ENCODE measurements around the gene DLGAP1.
"Not testable (repeated sequence)": the region's sequence is repeated elsewhere in the genome, so short reads cannot be mapped to it uniquely, and the experiment has no call there.

The DLGAP1 gene

GRCh38 chr18:3652380-3653262 is 802.5 kb downstream of the DLGAP1 start:
- no peaks in the 10 kb centered on the region for H3K9me3 ChIP-seq (replicated peaks; ENCODE audit: low read length)
- H3K4me3 ChIP-seq (ENCODE audit: low read length) = no peak overlapping the region

DNA sequence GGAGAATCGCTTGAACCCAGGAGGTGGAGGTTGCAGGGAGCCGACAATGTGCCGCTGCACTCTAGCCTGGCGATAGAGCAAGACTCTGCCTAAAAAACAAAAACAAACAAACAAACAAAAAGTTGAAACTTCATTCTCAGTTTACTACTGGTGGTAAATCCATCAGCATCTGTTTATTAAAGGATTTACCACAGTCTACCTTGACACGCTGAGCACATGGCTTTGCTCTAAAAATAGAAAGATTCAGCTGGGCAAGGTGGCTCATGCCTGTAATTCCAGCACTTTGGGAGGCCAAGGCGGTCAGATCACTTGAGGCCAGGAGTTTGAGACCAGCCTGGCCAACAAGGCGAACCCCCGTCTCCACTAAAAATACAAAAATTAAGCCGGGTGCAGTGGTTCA is 803.8 kb downstream of the DLGAP1 start:
- no peaks in the 10 kb centered on the region for H3K9me3 ChIP-seq (replicated peaks; ENCODE audit: low read length)

More at GRCh38 chr18:3652380-3653262, 802.5 kb downstream of the DLGAP1 start:
- no peaks in the 10 kb centered on the region for H3K27me3 ChIP-seq (ENCODE audit: control insufficient read depth, insufficient read depth, low read length)
- H3K4me1 ChIP-seq (ENCODE audit: control insufficient read depth, insufficient read depth, low read length) = peaks cover 41% of the 10 kb centered on the region
- H3K36me3 ChIP-seq (ENCODE audit: insufficient read depth, low read length) = no peaks in the 10 kb centered on the region
- H3K9ac ChIP-seq (ENCODE audit: low read depth, low read length) = peak overlapping the region; percentile 18
- peak overlapping the region; percentile 21 for H3K4me2 ChIP-seq (ENCODE audit: low read length)

GRCh38 chr18:3650521-3651042 is 804.5 kb downstream of the DLGAP1 start:
- not testable (repeated sequence) for H3K36me3 ChIP-seq (ENCODE audit: insufficient read depth, low read length)
- peaks cover 41% of the 10 kb centered on the region for H3K4me1 ChIP-seq (ENCODE audit: control insufficient read depth, insufficient read depth, low read length)

More for the DNA sequence above, 803.8 kb downstream of the DLGAP1 start:
- no peak overlapping the region for H3K4me2 ChIP-seq (ENCODE audit: low read length)
- H3K4me3 ChIP-seq (ENCODE audit: low read length) = no peak overlapping the region
- no peaks in the 10 kb centered on the region for H3K36me3 ChIP-seq (ENCODE audit: insufficient read depth, low read length)
- H3K27me3 ChIP-seq (ENCODE audit: control insufficient read depth, insufficient read depth, low read length) = no peaks in the 10 kb centered on the region
- H3K4me1 ChIP-seq (ENCODE audit: control insufficient read depth, insufficient read depth, low read length) = peaks cover 41% of the 10 kb centered on the region
- no peak overlapping the region for H3K9ac ChIP-seq (ENCODE audit: low read depth, low read length)

GRCh38 chr18:3649633-3650426 is 805.3 kb downstream of the DLGAP1 start:
- Histone ChIP-seq H3K36me3 (ENCODE audit: insufficient read depth, low read length) (no peaks in the 10 kb centered on the region), H3K9ac (ENCODE audit: low read depth, low read length) (peak overlapping the region; percentile 25), H3K4me3 (ENCODE audit: low read length) (no peak overlapping the region), H3K9me3 (replicated peaks; ENCODE audit: low read length) (no peaks in the 10 kb centered on the region), H3K4me1 (ENCODE audit: control insufficient read depth, insufficient read depth, low read length) (peaks cover 41% of the 10 kb centered on the region), H3K4me2 (ENCODE audit: low read length) (peak overlapping the region; percentile 51), H3K27me3 (ENCODE audit: control insufficient read depth, insufficient read depth, low read length) (no peaks in the 10 kb centered on the region)

More at GRCh38 chr18:3650521-3651042, 804.5 kb downstream of the DLGAP1 start:
- not testable (repeated sequence) for H3K27me3 ChIP-seq (ENCODE audit: control insufficient read depth, insufficient read depth, low read length); H3K4me3 ChIP-seq (ENCODE audit: low read length); H3K9me3 ChIP-seq (replicated peaks; ENCODE audit: low read length)
- peak overlapping the region; percentile 51 for H3K4me2 ChIP-seq (ENCODE audit: low read length)
- H3K9ac ChIP-seq (ENCODE audit: low read depth, low read length) = peak overlapping the region; percentile 25

DNA sequence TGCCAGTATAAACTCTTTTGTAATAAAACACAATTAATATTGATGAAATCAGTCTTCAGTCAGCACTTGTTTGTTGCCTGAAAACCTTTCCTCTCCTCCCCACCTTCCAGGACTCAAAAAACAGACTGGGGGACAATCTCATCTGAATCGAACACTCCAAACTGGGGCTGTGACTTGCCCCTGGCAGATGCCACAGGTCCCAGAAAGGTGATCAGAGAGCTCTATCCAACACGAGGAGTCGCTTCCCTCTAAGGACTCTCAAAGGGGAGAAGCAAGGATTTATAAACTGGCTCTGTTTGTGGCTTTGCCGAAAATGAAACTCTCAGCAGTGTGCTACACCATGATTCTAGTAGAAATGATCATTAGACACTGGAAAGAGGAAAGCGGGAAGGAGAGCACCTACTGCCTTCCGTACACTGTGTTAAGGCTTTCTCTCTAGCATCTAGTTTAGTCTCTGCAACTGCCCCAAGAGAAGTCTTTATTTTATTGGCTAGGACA is 805.9 kb downstream of the DLGAP1 start:
- no peaks in the 10 kb centered on the region for H3K36me3 ChIP-seq (ENCODE audit: insufficient read depth, low read length)
- H3K9me3 ChIP-seq (replicated peaks; ENCODE audit: low read length) = no peaks in the 10 kb centered on the region

DNA sequence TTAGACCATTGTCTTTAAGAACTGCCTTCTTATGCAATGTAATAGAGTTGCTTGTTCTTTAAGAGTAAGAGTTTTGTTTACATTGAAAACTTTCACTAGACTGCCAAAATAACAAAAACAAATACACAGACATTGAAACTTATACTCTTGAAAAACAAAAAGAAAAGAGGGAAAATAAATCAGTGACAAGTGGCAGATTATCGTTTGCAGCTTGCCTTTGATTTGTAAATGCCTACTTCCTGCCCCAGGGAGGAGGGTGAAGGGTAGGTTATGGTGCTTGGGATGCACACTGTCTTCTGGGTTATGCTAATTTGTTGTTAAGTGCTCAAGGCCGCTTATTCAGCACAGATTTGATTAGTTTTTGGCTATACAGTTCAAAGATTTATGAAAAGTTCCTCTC is 806.5 kb downstream of the DLGAP1 start:
- no peaks in the 10 kb centered on the region for H3K36me3 ChIP-seq (ENCODE audit: insufficient read depth, low read length)
- H3K9ac ChIP-seq (ENCODE audit: low read depth, low read length) = no peak overlapping the region
- no peak overlapping the region for H3K4me3 ChIP-seq (ENCODE audit: low read length)
- no peaks in the 10 kb centered on the region for H3K9me3 ChIP-seq (replicated peaks; ENCODE audit: low read length)
- H3K4me2 ChIP-seq (ENCODE audit: low read length) = peak overlapping the region; percentile 51
- H3K27me3 ChIP-seq (ENCODE audit: control insufficient read depth, insufficient read depth, low read length) = no peaks in the 10 kb centered on the region
- H3K4me1 ChIP-seq (ENCODE audit: control insufficient read depth, insufficient read depth, low read length) = peaks cover 41% of the 10 kb centered on the region

More for the DNA sequence above, 805.9 kb downstream of the DLGAP1 start:
- Histone ChIP-seq H3K4me1 (ENCODE audit: control insufficient read depth, insufficient read depth, low read length) (peaks cover 41% of the 10 kb centered on the region), H3K9ac (ENCODE audit: low read depth, low read length) (peak overlapping the region; percentile 18), H3K4me2 (ENCODE audit: low read length) (peak overlapping the region; percentile 51), H3K4me3 (ENCODE audit: low read length) (no peak overlapping the region), H3K27me3 (ENCODE audit: control insufficient read depth, insufficient read depth, low read length) (no peaks in the 10 kb centered on the region)

DNA sequence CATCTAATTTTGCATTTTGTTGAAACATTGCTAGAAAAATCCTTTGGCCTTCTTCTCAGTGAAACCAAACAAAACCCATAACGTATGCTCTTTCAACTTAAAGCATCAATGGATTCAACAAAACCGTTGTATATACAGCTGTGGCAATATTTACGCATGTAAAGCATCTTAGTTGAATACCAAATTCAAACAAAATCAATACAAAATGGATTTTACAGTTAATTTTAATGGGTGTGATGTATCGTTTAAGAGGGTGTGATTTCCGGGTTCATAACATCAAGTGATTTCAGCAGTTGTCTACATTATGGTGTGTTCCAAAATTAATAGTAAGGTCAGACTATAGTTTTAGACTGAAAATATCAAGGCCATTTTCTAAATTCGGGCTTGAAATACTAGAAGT is 806.9 kb downstream of the DLGAP1 start:
- Histone ChIP-seq H3K27me3 (ENCODE audit: control insufficient read depth, insufficient read depth, low read length) (no peaks in the 10 kb centered on the region), H3K9me3 (replicated peaks; ENCODE audit: low read length) (no peaks in the 10 kb centered on the region), H3K9ac (ENCODE audit: low read depth, low read length) (no peak overlapping the region), H3K4me3 (ENCODE audit: low read length) (no peak overlapping the region), H3K4me2 (ENCODE audit: low read length) (no peak overlapping the region), H3K4me1 (ENCODE audit: control insufficient read depth, insufficient read depth, low read length) (peaks cover 38% of the 10 kb centered on the region), H3K36me3 (ENCODE audit: insufficient read depth, low read length) (no peaks in the 10 kb centered on the region)

DNA sequence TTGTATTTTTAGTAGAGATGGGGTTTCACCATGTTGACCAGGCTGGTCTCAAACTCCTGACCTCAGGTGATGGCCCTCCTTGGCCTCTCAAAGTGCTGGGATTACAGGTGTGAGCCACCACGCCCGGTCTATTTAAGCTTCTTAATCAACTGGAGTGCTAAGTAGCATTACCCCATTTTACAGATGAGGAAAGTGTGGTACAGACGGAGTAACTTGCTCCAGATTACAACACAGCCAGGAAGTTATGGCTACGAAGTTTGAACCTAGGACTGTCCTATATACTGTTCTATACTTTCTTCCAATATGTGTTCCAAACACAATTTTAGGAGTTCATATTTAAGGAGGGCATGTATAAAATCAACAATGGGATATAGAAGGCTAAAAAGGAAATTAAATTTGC is 807.5 kb downstream of the DLGAP1 start:
- no peak overlapping the region for H3K4me2 ChIP-seq (ENCODE audit: low read length)
- H3K9me3 ChIP-seq (replicated peaks; ENCODE audit: low read length) = no peaks in the 10 kb centered on the region

DNA sequence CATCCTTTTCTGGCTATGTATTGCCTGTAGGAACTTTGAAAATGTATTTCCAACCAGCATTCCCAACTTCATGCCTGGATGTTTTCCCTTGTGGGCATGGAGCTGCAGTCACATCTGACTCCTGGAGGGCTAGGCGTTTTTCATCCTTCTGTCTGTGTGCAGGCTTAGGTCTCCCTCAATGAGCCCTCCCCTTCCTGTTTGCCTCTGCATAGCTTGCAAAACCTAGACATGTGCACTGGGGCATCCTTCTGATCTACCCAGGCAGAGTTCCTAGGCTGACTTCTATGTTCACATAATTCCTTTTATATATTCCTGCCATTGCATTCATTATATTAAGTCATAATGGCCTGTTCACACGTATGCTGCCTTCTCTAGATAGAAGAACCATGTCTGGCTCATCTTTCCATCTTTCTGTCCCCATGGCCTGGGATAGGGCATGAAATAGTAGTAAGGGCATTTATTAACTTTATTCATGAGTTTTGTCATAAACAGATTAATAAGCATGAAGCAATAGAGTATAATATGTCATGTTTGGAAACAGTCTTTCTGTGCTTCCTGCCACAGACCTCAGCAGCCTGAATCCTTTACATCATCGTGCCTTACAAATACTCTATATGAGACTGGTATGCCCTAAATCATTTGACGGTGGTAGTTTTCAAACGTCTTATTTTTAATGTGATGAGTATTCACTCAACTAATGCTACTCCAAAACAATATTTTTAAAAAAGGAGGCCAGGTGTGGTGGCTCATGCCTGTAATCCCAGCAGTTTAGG is 809.5 kb downstream of the DLGAP1 start:
- no peak overlapping the region for H3K4me2 ChIP-seq (ENCODE audit: low read length)
- H3K9ac ChIP-seq (ENCODE audit: low read depth, low read length) = no peak overlapping the region
- no peak overlapping the region for H3K4me3 ChIP-seq (ENCODE audit: low read length)
- no peaks in the 10 kb centered on the region for H3K27me3 ChIP-seq (ENCODE audit: control insufficient read depth, insufficient read depth, low read length)
- no peaks in the 10 kb centered on the region for H3K36me3 ChIP-seq (ENCODE audit: insufficient read depth, low read length)
- no peaks in the 10 kb centered on the region for H3K9me3 ChIP-seq (replicated peaks; ENCODE audit: low read length)
- peaks cover 21% of the 10 kb centered on the region for H3K4me1 ChIP-seq (ENCODE audit: control insufficient read depth, insufficient read depth, low read length)

More for the DNA sequence above, 807.5 kb downstream of the DLGAP1 start:
- no peak overlapping the region for H3K9ac ChIP-seq (ENCODE audit: low read depth, low read length)
- no peak overlapping the region for H3K4me3 ChIP-seq (ENCODE audit: low read length)
- H3K4me1 ChIP-seq (ENCODE audit: control insufficient read depth, insufficient read depth, low read length) = peaks cover 32% of the 10 kb centered on the region
- no peaks in the 10 kb centered on the region for H3K27me3 ChIP-seq (ENCODE audit: control insufficient read depth, insufficient read depth, low read length)
- H3K36me3 ChIP-seq (ENCODE audit: insufficient read depth, low read length) = no peaks in the 10 kb centered on the region

- Histone ChIP-seq H3K9ac (ENCODE audit: low read depth, low read length) (no peak overlapping the region), H3K9me3 (replicated peaks; ENCODE audit: low read length) (no peaks in the 10 kb centered on the region), H3K36me3 (ENCODE audit: insufficient read depth, low read length) (no peaks in the 10 kb centered on the region), H3K4me3 (ENCODE audit: low read length) (no peak overlapping the region), H3K27me3 (ENCODE audit: control insufficient read depth, insufficient read depth, low read length) (no peaks in the 10 kb centered on the region), H3K4me1 (ENCODE audit: control insufficient read depth, insufficient read depth, low read length) (no peaks in the 10 kb centered on the region), H3K4me2 (ENCODE audit: low read length) (no peak overlapping the region)
Measured at GRCh38 chr18:3634250-3634939, 820.7 kb downstream of the DLGAP1 start.
